ENCODE data around the gene SS18L1. TPM values are rescaled to one million over a fixed set of nuclear protein-coding genes. Genes with fewer than 3 reads are reported as not detected.

SS18L1 gene
- total and polyA plus RNA-seq, 5 experiments from 2014 or later = 0.39 to 23.6 (median 0.58) TPM

GRCh38 chr20:62150310-62150575 is 6.7 kb downstream of the SS18L1 start:
- H3K27ac Mint-ChIP-seq = no peak overlapping the region

GRCh38 chr20:62151225-62151624 is 7.7 kb downstream of the SS18L1 start:
- no peaks in the 10 kb centered on the region for H3K27me3 Mint-ChIP-seq
- no peak overlapping the region for H3K27ac Mint-ChIP-seq
- DNase-seq (no peak), ATAC-seq (no peak)
- POLR2A ChIA-PET = no interaction called here
- H3K4me1 Mint-ChIP-seq = peaks cover 13 to 54% (median 39%) of the 10 kb centered on the region in 4 donors
- peaks cover 5 to 26% (median 19%) of the 10 kb centered on the region in 3 donors for H3K36me3 Mint-ChIP-seq
- no peak overlapping the region for H3K4me3 Mint-ChIP-seq
- peaks cover 0 to 3% (median 0%) of the 10 kb centered on the region in 9 donors for H3K9me3 Mint-ChIP-seq

More at GRCh38 chr20:62150310-62150575, 6.7 kb downstream of the SS18L1 start:
- POLR2A ChIA-PET = interaction anchor here (0.7 kb wide), 1 partner anchor 9 kb away, joined by 3 read pairs; no protein-coding TSS in a partner anchor
- Mint-ChIP-seq H3K9me3 (peaks cover 0 to 3% (median 0%) of the 10 kb centered on the region in 9 donors), H3K4me3 (peak overlapping the region in 1 of 10 donors; percentile 49), H3K4me1 (peaks cover 20 to 57% (median 41%) of the 10 kb centered on the region in 4 donors), H3K27me3 (no peaks in the 10 kb centered on the region), H3K36me3 (peaks cover 5 to 26% (median 19%) of the 10 kb centered on the region in 3 donors)
- no peak for DNase-seq
- ATAC-seq = no peak

- H3K27ac Mint-ChIP-seq = peak overlapping the region in 1 of 10 donors; percentile 34
- H3K27me3 Mint-ChIP-seq = no peaks in the 10 kb centered on the region
- H3K4me3 Mint-ChIP-seq = no peak overlapping the region
- POLR2A ChIA-PET = interaction anchor here (0.7 kb wide), 1 partner anchor 234 kb away, joined by 3 read pairs; no protein-coding TSS in a partner anchor
- peaks cover 5 to 26% (median 19%) of the 10 kb centered on the region in 3 donors for H3K36me3 Mint-ChIP-seq
- H3K9me3 Mint-ChIP-seq = peaks cover 0 to 3% (median 0%) of the 10 kb centered on the region in 9 donors
- ATAC-seq (no peak), DNase-seq (no peak)
- H3K4me1 Mint-ChIP-seq = peaks cover 13 to 54% (median 43%) of the 10 kb centered on the region in 4 donors
These were observed 8.3 kb downstream of the SS18L1 start for GRCh38 chr20:62151835-62152364.

- H3K9me3 Mint-ChIP-seq = peaks cover 0 to 3% (median 0%) of the 10 kb centered on the region in 9 donors
These were observed 12.1 kb downstream of the SS18L1 start for GRCh38 chr20:62155428-62156253.

GRCh38 chr20:62156254-62156556 is 12.6 kb downstream of the SS18L1 start:
- no peak for ATAC-seq
- peaks cover 5 to 33% (median 19%) of the 10 kb centered on the region in 3 donors for H3K36me3 Mint-ChIP-seq
- no peaks in the 10 kb centered on the region for H3K27me3 Mint-ChIP-seq
- POLR2A ChIA-PET = interaction anchor here (1.1 kb wide), 1 partner anchor 89 kb away, joined by 5 read pairs; no protein-coding TSS in a partner anchor
- peaks cover 12 to 34% (median 27%) of the 10 kb centered on the region in 4 donors for H3K4me1 Mint-ChIP-seq
- no peak overlapping the region for H3K4me3 Mint-ChIP-seq
- no peak for DNase-seq
- peak overlapping the region in 2 of 10 donors; percentile 34 to 46 for H3K27ac Mint-ChIP-seq
- H3K9me3 Mint-ChIP-seq = peaks cover 0 to 3% (median 0%) of the 10 kb centered on the region in 9 donors

More at GRCh38 chr20:62155428-62156253, 12.1 kb downstream of the SS18L1 start:
- POLR2A ChIA-PET = interaction anchor here (1.1 kb wide), 1 partner anchor 89 kb away, joined by 5 read pairs; no protein-coding TSS in a partner anchor
- H3K27me3 Mint-ChIP-seq = no peaks in the 10 kb centered on the region
- DNase-seq = no peak
- peaks cover 12 to 34% (median 28%) of the 10 kb centered on the region in 4 donors for H3K4me1 Mint-ChIP-seq
- peak overlapping the region in 2 of 10 donors; percentile 34 to 46 for H3K27ac Mint-ChIP-seq
- no peak overlapping the region for H3K4me3 Mint-ChIP-seq
- no peak for ATAC-seq
- H3K36me3 Mint-ChIP-seq = peaks cover 5 to 32% (median 19%) of the 10 kb centered on the region in 3 donors

- Mint-ChIP-seq H3K9me3 (peaks cover 0 to 3% (median 0%) of the 10 kb centered on the region in 9 donors), H3K4me1 (peaks cover 12 to 34% (median 27%) of the 10 kb centered on the region in 4 donors), H3K27me3 (no peaks in the 10 kb centered on the region), H3K4me3 (no peak overlapping the region), H3K27ac (peak overlapping the region in 1 of 10 donors; percentile 59), H3K36me3 (peaks cover 5 to 33% (median 19%) of the 10 kb centered on the region in 3 donors)
- POLR2A ChIA-PET = interaction anchor here (1.1 kb wide), 1 partner anchor 90 kb away, joined by 5 read pairs; no protein-coding TSS in a partner anchor
- DNase-seq (peak; percentile 60 to 87 (median 72)), ATAC-seq (peak; percentile 98 to 99)
These were observed 13.2 kb downstream of the SS18L1 start for GRCh38 chr20:62156592-62157386.

GRCh38 chr20:62157387-62158087 is 14.0 kb downstream of the SS18L1 start:
- peaks cover 5 to 30% (median 14%) of the 10 kb centered on the region in 3 donors for H3K36me3 Mint-ChIP-seq
- DNase-seq (no peak), ATAC-seq (no peak)
- H3K27ac Mint-ChIP-seq = peak overlapping the region in 2 of 10 donors; percentile 43 to 59
- no peaks in the 10 kb centered on the region for H3K27me3 Mint-ChIP-seq
- no peak overlapping the region for H3K4me3 Mint-ChIP-seq
- H3K4me1 Mint-ChIP-seq = peaks cover 12 to 28% (median 21%) of the 10 kb centered on the region in 4 donors
- peaks cover 0 to 3% (median 0%) of the 10 kb centered on the region in 9 donors for H3K9me3 Mint-ChIP-seq
- POLR2A ChIA-PET = no interaction called here

- Mint-ChIP-seq H3K4me1 (peaks cover 12 to 26% (median 19%) of the 10 kb centered on the region in 4 donors), H3K36me3 (peaks cover 0 to 28% (median 12%) of the 10 kb centered on the region in 3 donors), H3K4me3 (no peak overlapping the region), H3K9me3 (peaks cover 0 to 3% (median 0%) of the 10 kb centered on the region in 9 donors), H3K27ac (no peak overlapping the region), H3K27me3 (no peaks in the 10 kb centered on the region)
- POLR2A ChIA-PET = no interaction called here
- ATAC-seq (no peak), DNase-seq (no peak)
These were observed 14.5 kb downstream of the SS18L1 start for GRCh38 chr20:62158088-62158400.

- ATAC-seq (no peak), DNase-seq (no peak)
- POLR2A ChIA-PET = no interaction called here
- H3K9me3 Mint-ChIP-seq = peaks cover 0 to 3% (median 0%) of the 10 kb centered on the region in 9 donors
- H3K4me1 Mint-ChIP-seq = peaks cover 12 to 23% (median 18%) of the 10 kb centered on the region in 4 donors
- no peak overlapping the region for H3K4me3 Mint-ChIP-seq
- no peaks in the 10 kb centered on the region for H3K27me3 Mint-ChIP-seq
- H3K36me3 Mint-ChIP-seq = peaks cover 0 to 25% (median 10%) of the 10 kb centered on the region in 3 donors
- no peak overlapping the region for H3K27ac Mint-ChIP-seq
These were observed 15.0 kb downstream of the SS18L1 start for GRCh38 chr20:62158541-62158940.

GRCh38 chr20:62159052-62159451 is 15.5 kb downstream of the SS18L1 start:
- Mint-ChIP-seq H3K4me1 (peaks cover 11 to 22% (median 15%) of the 10 kb centered on the region in 4 donors), H3K9me3 (no peaks in the 10 kb centered on the region), H3K27me3 (no peaks in the 10 kb centered on the region), H3K27ac (no peak overlapping the region), H3K4me3 (no peak overlapping the region), H3K36me3 (peaks cover 0 to 22% (median 5%) of the 10 kb centered on the region in 3 donors)
- no peak for ATAC-seq
- POLR2A ChIA-PET = no interaction called here
- no peak for DNase-seq

- peak overlapping the region in 1 of 10 donors; percentile 48 for H3K27ac Mint-ChIP-seq
- no peaks in the 10 kb centered on the region for H3K9me3 Mint-ChIP-seq
- peaks cover 0 to 20% (median under 1%) of the 10 kb centered on the region in 3 donors for H3K36me3 Mint-ChIP-seq
- DNase-seq (no peak), ATAC-seq (no peak)
- POLR2A ChIA-PET = no interaction called here
- H3K4me1 Mint-ChIP-seq = peaks cover 8 to 19% (median 14%) of the 10 kb centered on the region in 4 donors
- no peak overlapping the region for H3K4me3 Mint-ChIP-seq
- H3K27me3 Mint-ChIP-seq = no peaks in the 10 kb centered on the region
These were observed 16.3 kb downstream of the SS18L1 start for GRCh38 chr20:62159839-62160238.

GRCh38 chr20:62160253-62160652 is 16.7 kb downstream of the SS18L1 start:
- Mint-ChIP-seq H3K4me1 (peaks cover 8 to 18% (median 13%) of the 10 kb centered on the region in 4 donors), H3K4me3 (no peak overlapping the region), H3K27ac (no peak overlapping the region), H3K27me3 (no peaks in the 10 kb centered on the region), H3K36me3 (peaks cover 0 to 19% (median 1%) of the 10 kb centered on the region in 3 donors), H3K9me3 (no peaks in the 10 kb centered on the region)
- no peak for DNase-seq
- POLR2A ChIA-PET = no interaction called here
- no peak for ATAC-seq
